ENCODE results near the gene ITM2A.

DNA sequence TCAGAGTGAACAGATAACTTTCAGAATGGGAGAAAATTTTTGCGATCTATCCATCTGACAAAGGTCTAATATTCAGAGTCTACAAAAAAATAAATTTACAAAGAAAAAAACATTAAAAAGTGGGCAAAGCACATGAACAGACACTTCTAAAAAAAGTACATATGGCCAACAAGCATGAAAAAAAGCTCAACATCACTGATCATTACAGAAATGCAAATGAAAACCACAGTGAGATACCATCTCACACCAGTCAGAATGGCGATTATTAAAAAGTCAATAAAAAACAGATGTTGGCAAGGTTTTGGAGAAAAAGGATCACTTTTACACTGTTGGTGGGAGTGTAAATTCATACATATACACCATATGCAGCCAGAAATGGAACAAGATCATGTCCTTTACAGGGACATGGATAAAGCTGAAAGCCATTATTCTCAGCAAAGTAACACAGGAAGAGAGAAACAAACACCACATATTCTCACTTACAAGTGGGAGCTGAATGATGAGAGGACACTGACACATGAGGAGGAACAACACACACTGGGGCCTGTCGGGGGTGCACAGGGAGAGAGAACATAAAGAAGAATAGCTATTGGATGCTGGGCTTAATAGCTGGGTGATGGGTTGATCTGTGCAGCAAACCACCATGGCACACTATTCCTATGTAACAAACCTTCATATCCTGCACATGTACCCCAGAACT lies 41.6 kb upstream of the ITM2A start:
- TF ChIP-seq, protein P1, sequence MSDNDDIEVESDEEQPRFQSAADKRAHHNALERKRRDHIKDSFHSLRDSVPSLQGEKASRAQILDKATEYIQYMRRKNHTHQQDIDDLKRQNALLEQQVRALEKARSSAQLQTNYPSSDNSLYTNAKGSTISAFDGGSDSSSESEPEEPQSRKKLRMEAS (IDR thresholded peaks at IDR 0.05), result no peak
- no peak for TF ChIP-seq TP53 (CRISPR knock-in tag; IDR thresholded peaks at IDR 0.05)
- TF ChIP-seq, protein P2, sequence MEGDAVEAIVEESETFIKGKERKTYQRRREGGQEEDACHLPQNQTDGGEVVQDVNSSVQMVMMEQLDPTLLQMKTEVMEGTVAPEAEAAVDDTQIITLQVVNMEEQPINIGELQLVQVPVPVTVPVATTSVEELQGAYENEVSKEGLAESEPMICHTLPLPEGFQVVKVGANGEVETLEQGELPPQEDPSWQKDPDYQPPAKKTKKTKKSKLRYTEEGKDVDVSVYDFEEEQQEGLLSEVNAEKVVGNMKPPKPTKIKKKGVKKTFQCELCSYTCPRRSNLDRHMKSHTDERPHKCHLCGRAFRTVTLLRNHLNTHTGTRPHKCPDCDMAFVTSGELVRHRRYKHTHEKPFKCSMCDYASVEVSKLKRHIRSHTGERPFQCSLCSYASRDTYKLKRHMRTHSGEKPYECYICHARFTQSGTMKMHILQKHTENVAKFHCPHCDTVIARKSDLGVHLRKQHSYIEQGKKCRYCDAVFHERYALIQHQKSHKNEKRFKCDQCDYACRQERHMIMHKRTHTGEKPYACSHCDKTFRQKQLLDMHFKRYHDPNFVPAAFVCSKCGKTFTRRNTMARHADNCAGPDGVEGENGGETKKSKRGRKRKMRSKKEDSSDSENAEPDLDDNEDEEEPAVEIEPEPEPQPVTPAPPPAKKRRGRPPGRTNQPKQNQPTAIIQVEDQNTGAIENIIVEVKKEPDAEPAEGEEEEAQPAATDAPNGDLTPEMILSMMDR (IDR thresholded peaks at IDR 0.05), result no peak
- TF ChIP-seq ESRRA (IDR thresholded peaks at IDR 0.05; ENCODE audit: borderline replicate concordance, low read length), result no peak
- TF ChIP-seq POLR2A (IDR thresholded peaks at IDR 0.05; ENCODE audit: low read length), result no peak
- TF ChIP-seq KDM1A (IDR thresholded peaks at IDR 0.05; ENCODE audit: low read depth), result no peak

Measured in A549 (cell line).